ENCODE results near the gene LTA.

Gene LTA

GRCh38 chr6:31573239-31574105 is 1.4 kb downstream of the LTA start:
- Histone ChIP-seq H3K27ac (ENCODE audit: low read depth, low read length) (no peak overlapping the region), H3K36me3 (ENCODE audit: insufficient read depth, low read length) (no peaks in the 10 kb centered on the region), H3K4me1 (ENCODE audit: control insufficient read depth, insufficient read depth, low read length, unreplicated experiment) (no peaks in the 10 kb centered on the region), H2AFZ (ENCODE audit: low read length, unreplicated experiment) (no peak overlapping the region), H3K4me3 (ENCODE audit: low read depth, low read length) (no peak overlapping the region), H3K27me3 (ENCODE audit: insufficient read depth, low read length) (peaks cover 9% of the 10 kb centered on the region), H3K79me2 (ENCODE audit: control insufficient read depth, insufficient read depth, low read length, unreplicated experiment) (no peaks in the 10 kb centered on the region)

- H3K27ac ChIP-seq (ENCODE audit: low read depth, low read length): no peak overlapping the region
- no peak overlapping the region for H3K4me3 ChIP-seq (ENCODE audit: low read depth, low read length)
- H3K4me1 ChIP-seq (ENCODE audit: control insufficient read depth, insufficient read depth, low read length, unreplicated experiment): no peaks in the 10 kb centered on the region
These were observed 2.3 kb downstream of the LTA start for GRCh38 chr6:31574106-31575061.

GRCh38 chr6:31575335-31575901 is 3.3 kb downstream of the LTA start, which contains the start of gene TNF:
TNF (plus strand) TSS chr6:31575565; CDS start chr6:31575742, 177 bp downstream.
- Histone ChIP-seq H3K4me3 (ENCODE audit: low read depth, low read length) (no peak within 1 kb of the TSS), H3K79me2 (ENCODE audit: control insufficient read depth, insufficient read depth, low read length, unreplicated experiment) (no peaks in the 10 kb centered on the region), H3K4me1 (ENCODE audit: control insufficient read depth, insufficient read depth, low read length, unreplicated experiment) (no peaks in the 10 kb centered on the region), H3K27me3 (ENCODE audit: insufficient read depth, low read length) (peaks cover 9% of the 10 kb centered on the region), H2AFZ (ENCODE audit: low read length, unreplicated experiment) (no peak within 1 kb of the TSS), H3K36me3 (ENCODE audit: insufficient read depth, low read length) (no peaks in the 10 kb centered on the region), H3K27ac (ENCODE audit: low read depth, low read length) (no peak within 1 kb of the TSS)

More at GRCh38 chr6:31574106-31575061, 2.3 kb downstream of the LTA start:
- Histone ChIP-seq H3K27me3 (ENCODE audit: insufficient read depth, low read length) (peaks cover 9% of the 10 kb centered on the region), H3K36me3 (ENCODE audit: insufficient read depth, low read length) (no peaks in the 10 kb centered on the region), H3K79me2 (ENCODE audit: control insufficient read depth, insufficient read depth, low read length, unreplicated experiment) (no peaks in the 10 kb centered on the region), H2AFZ (ENCODE audit: low read length, unreplicated experiment) (no peak overlapping the region)

- H3K27ac ChIP-seq (ENCODE audit: low read depth, low read length): no peak overlapping the region
- H3K27me3 ChIP-seq (ENCODE audit: insufficient read depth, low read length): peaks cover 9% of the 10 kb centered on the region
- H3K4me3 ChIP-seq (ENCODE audit: low read depth, low read length): no peak overlapping the region
- H3K4me1 ChIP-seq (ENCODE audit: control insufficient read depth, insufficient read depth, low read length, unreplicated experiment): no peaks in the 10 kb centered on the region
- H3K36me3 ChIP-seq (ENCODE audit: insufficient read depth, low read length): no peaks in the 10 kb centered on the region
- no peak overlapping the region for H2AFZ ChIP-seq (ENCODE audit: low read length, unreplicated experiment)
- H3K79me2 ChIP-seq (ENCODE audit: control insufficient read depth, insufficient read depth, low read length, unreplicated experiment): no peaks in the 10 kb centered on the region
These were observed 4.0 kb downstream of the LTA start for GRCh38 chr6:31575952-31576685.

GRCh38 chr6:31576897-31577578 is 4.9 kb downstream of the LTA start:
- Histone ChIP-seq H3K4me1 (ENCODE audit: control insufficient read depth, insufficient read depth, low read length, unreplicated experiment) (peaks cover 5% of the 10 kb centered on the region), H2AFZ (ENCODE audit: low read length, unreplicated experiment) (no peak overlapping the region), H3K79me2 (ENCODE audit: control insufficient read depth, insufficient read depth, low read length, unreplicated experiment) (peaks cover 4% of the 10 kb centered on the region), H3K27me3 (ENCODE audit: insufficient read depth, low read length) (peaks cover 9% of the 10 kb centered on the region), H3K27ac (ENCODE audit: low read depth, low read length) (no peak overlapping the region), H3K36me3 (ENCODE audit: insufficient read depth, low read length) (no peaks in the 10 kb centered on the region), H3K4me3 (ENCODE audit: low read depth, low read length) (no peak overlapping the region)

GRCh38 chr6:31577579-31577966 is 5.5 kb downstream of the LTA start:
- peaks cover 5% of the 10 kb centered on the region for H3K4me1 ChIP-seq (ENCODE audit: control insufficient read depth, insufficient read depth, low read length, unreplicated experiment)
- no peak overlapping the region for H3K27ac ChIP-seq (ENCODE audit: low read depth, low read length)
- peaks cover 4% of the 10 kb centered on the region for H3K79me2 ChIP-seq (ENCODE audit: control insufficient read depth, insufficient read depth, low read length, unreplicated experiment)
- H3K4me3 ChIP-seq (ENCODE audit: low read depth, low read length): no peak overlapping the region
- H3K36me3 ChIP-seq (ENCODE audit: insufficient read depth, low read length): no peaks in the 10 kb centered on the region
- H3K27me3 ChIP-seq (ENCODE audit: insufficient read depth, low read length): peaks cover 9% of the 10 kb centered on the region
- no peak overlapping the region for H2AFZ ChIP-seq (ENCODE audit: low read length, unreplicated experiment)

- Histone ChIP-seq H3K79me2 (ENCODE audit: control insufficient read depth, insufficient read depth, low read length, unreplicated experiment) (peaks cover 4% of the 10 kb centered on the region), H3K4me3 (ENCODE audit: low read depth, low read length) (no peak overlapping the region), H2AFZ (ENCODE audit: low read length, unreplicated experiment) (no peak overlapping the region), H3K36me3 (ENCODE audit: insufficient read depth, low read length) (no peaks in the 10 kb centered on the region), H3K27me3 (ENCODE audit: insufficient read depth, low read length) (peaks cover 9% of the 10 kb centered on the region), H3K27ac (ENCODE audit: low read depth, low read length) (no peak overlapping the region), H3K4me1 (ENCODE audit: control insufficient read depth, insufficient read depth, low read length, unreplicated experiment) (peaks cover 5% of the 10 kb centered on the region)
These were observed 6.4 kb downstream of the LTA start for GRCh38 chr6:31578184-31579118.

- Histone ChIP-seq H3K36me3 (ENCODE audit: insufficient read depth, low read length) (no peaks in the 10 kb centered on the region), H3K4me3 (ENCODE audit: low read depth, low read length) (no peak overlapping the region), H3K27ac (ENCODE audit: low read depth, low read length) (no peak overlapping the region), H3K27me3 (ENCODE audit: insufficient read depth, low read length) (peaks cover 7% of the 10 kb centered on the region), H2AFZ (ENCODE audit: low read length, unreplicated experiment) (no peak overlapping the region), H3K4me1 (ENCODE audit: control insufficient read depth, insufficient read depth, low read length, unreplicated experiment) (peaks cover 5% of the 10 kb centered on the region), H3K79me2 (ENCODE audit: control insufficient read depth, insufficient read depth, low read length, unreplicated experiment) (peaks cover 4% of the 10 kb centered on the region)
These were observed 7.0 kb downstream of the LTA start for GRCh38 chr6:31579119-31579505.

Measured in ACC112 (cell line).